Activated naive CD4-positive, alpha-beta T cell treated with anti-CD3 and anti-CD28 coated beads for 36 hours (primary cell): ENCODE data around the gene MGRN1. TPM values are rescaled to one million over a fixed set of nuclear protein-coding genes. Genes with fewer than 3 reads are reported as not detected.
"Not testable (repeated sequence)": the region's sequence is repeated elsewhere in the genome, so short reads cannot be mapped to it uniquely, and the experiment has no call there.

Source experiments
- CTCF ChIA-PET: fragments of 350-600 bp; sonication (Branson Sonifier 250); formaldehyde crosslinking; loops from one replicate; lab custom pipeline; 2021; ENCODE audit warnings: antibody characterized with exemption; lab: Charles Lee
- DNase-seq: peaks from one replicate; pipeline ENCODE4 v3.0.0-alpha.2; 2020
- H3K27ac Mint-ChIP-seq: one replicate; pipeline ENCODE4 v1.8.0; 2021; ENCODE audit warnings: mild to moderate bottlenecking, mixed read lengths
- H3K27me3 Mint-ChIP-seq: one replicate; pipeline ENCODE4 v1.8.0; 2021; ENCODE audit warnings: low read depth, mixed read lengths
- H3K36me3 Mint-ChIP-seq: one replicate; pipeline ENCODE4 v1.8.0; 2021; ENCODE audit warnings: low read depth, mixed read lengths
- H3K4me1 Mint-ChIP-seq: one replicate; pipeline ENCODE4 v1.8.0; 2021; ENCODE audit warnings: low read depth, mixed read lengths
- H3K4me3 Mint-ChIP-seq: one replicate; pipeline ENCODE4 v1.8.0; 2021; ENCODE audit warnings: mild to moderate bottlenecking, moderate library complexity, mixed read lengths
- H3K9me3 Mint-ChIP-seq: one replicate; pipeline ENCODE4 v1.8.0; 2021; ENCODE audit warnings: mixed read lengths
- intact Hi-C: fragments of 100-400 bp; cut with micrococcal nuclease; formaldehyde crosslinking; loops from one replicate; pipeline ENCODE4 v1.15.1; 2023
- total RNA-seq, 2 experiments: library from RNA; stranded (reverse); gene quantifications; one replicate each; pipeline ENCODE4 v1.2.3, GENCODE V29; 2021

The MGRN1 gene
- total RNA-seq, 2 experiments from 2014 or later = 46.3 to 48.8 TPM

GRCh38 chr16:4649744-4650442 lies 25.3 kb downstream of the MGRN1 start:
- no peak overlapping the region for H3K4me3 Mint-ChIP-seq

GRCh38 chr16:4650443-4651074 lies 25.9 kb downstream of the MGRN1 start:
- peaks cover 40% of the 10 kb centered on the region for H3K4me1 Mint-ChIP-seq
- H3K4me3 Mint-ChIP-seq, H3K36me3 Mint-ChIP-seq, H3K27me3 Mint-ChIP-seq, H3K9me3 Mint-ChIP-seq, H3K27ac Mint-ChIP-seq: not testable (repeated sequence)
- DNase-seq = peak; percentile 88
- intact Hi-C loops = loop anchor here (2.0 kb wide), 1 partner anchor 34 kb away; no protein-coding TSS in a partner anchor
- CTCF ChIA-PET = interaction anchor here (0.6 to 1.7 kb wide), 15 partner anchors 8 to 299 kb away, joined by 3 to 8 read pairs (median 4); partner anchors contain the start of gene MGRN1

More at GRCh38 chr16:4649744-4650442, 25.3 kb downstream of the MGRN1 start:
- Mint-ChIP-seq H3K4me1 (peaks cover 45% of the 10 kb centered on the region), H3K36me3 (peaks cover 9% of the 10 kb centered on the region), H3K27ac (no peak overlapping the region), H3K9me3 (no peaks in the 10 kb centered on the region), H3K27me3 (no peaks in the 10 kb centered on the region)
- CTCF ChIA-PET = interaction anchor here (0.6 to 1.7 kb wide), 12 partner anchors 12 to 224 kb away, joined by 3 to 8 read pairs (median 4); partner anchors contain the start of gene MGRN1
- peak; percentile 34 for DNase-seq
- intact Hi-C loops = loop anchor here (2.0 kb wide), 1 partner anchor 33 kb away; no protein-coding TSS in a partner anchor

- H3K4me1 Mint-ChIP-seq = peaks cover 27% of the 10 kb centered on the region
- CTCF ChIA-PET = interaction anchor here (0.5 to 1.3 kb wide), 4 partner anchors 8 to 115 kb away, joined by 3 to 7 read pairs (median 4); no protein-coding TSS in a partner anchor
- intact Hi-C loops = loop anchor here (2.0 kb wide), 1 partner anchor 35 kb away; no protein-coding TSS in a partner anchor
- H3K27ac Mint-ChIP-seq = no peak overlapping the region
- no peak for DNase-seq
- no peak overlapping the region for H3K4me3 Mint-ChIP-seq
- H3K27me3 Mint-ChIP-seq = no peaks in the 10 kb centered on the region
- no peaks in the 10 kb centered on the region for H3K9me3 Mint-ChIP-seq
- H3K36me3 Mint-ChIP-seq = peaks cover 12% of the 10 kb centered on the region
Measured at GRCh38 chr16:4651827-4652226, 27.2 kb downstream of the MGRN1 start.

- no peak for DNase-seq
- intact Hi-C loops = no loop called here
- peaks cover 20% of the 10 kb centered on the region for H3K4me1 Mint-ChIP-seq
- peaks cover 12% of the 10 kb centered on the region for H3K36me3 Mint-ChIP-seq
- no peak overlapping the region for H3K4me3 Mint-ChIP-seq
- no peaks in the 10 kb centered on the region for H3K9me3 Mint-ChIP-seq
- H3K27me3 Mint-ChIP-seq = no peaks in the 10 kb centered on the region
- CTCF ChIA-PET = no interaction called here
- H3K27ac Mint-ChIP-seq = no peak overlapping the region
Measured at GRCh38 chr16:4652561-4652960, 27.9 kb downstream of the MGRN1 start.

GRCh38 chr16:4654011-4654963 lies 29.7 kb downstream of the MGRN1 start:
- H3K36me3 Mint-ChIP-seq = peaks cover 15% of the 10 kb centered on the region
- DNase-seq = no peak
- no peaks in the 10 kb centered on the region for H3K27me3 Mint-ChIP-seq
- intact Hi-C loops = no loop called here
- H3K27ac Mint-ChIP-seq = no peak overlapping the region
- peaks cover 18% of the 10 kb centered on the region for H3K4me1 Mint-ChIP-seq
- no peaks in the 10 kb centered on the region for H3K9me3 Mint-ChIP-seq
- CTCF ChIA-PET = interaction anchor here (1.6 kb wide), 1 partner anchor 10 kb away, joined by 4 read pairs; no protein-coding TSS in a partner anchor
- H3K4me3 Mint-ChIP-seq = no peak overlapping the region

GRCh38 chr16:4654964-4655590 lies 30.5 kb downstream of the MGRN1 start:
- CTCF ChIA-PET = interaction anchor here (0.7 to 1.6 kb wide), 2 partner anchors 9 to 81 kb away, joined by 4 read pairs; no protein-coding TSS in a partner anchor
- no peak for DNase-seq
- Mint-ChIP-seq H3K4me3 (no peak overlapping the region), H3K4me1 (peaks cover 18% of the 10 kb centered on the region), H3K36me3 (peaks cover 17% of the 10 kb centered on the region), H3K27ac (no peak overlapping the region), H3K9me3 (no peaks in the 10 kb centered on the region), H3K27me3 (no peaks in the 10 kb centered on the region)
- intact Hi-C loops = no loop called here

GRCh38 chr16:4655801-4656200 lies 31.2 kb downstream of the MGRN1 start:
- Mint-ChIP-seq H3K4me3 (no peak overlapping the region), H3K4me1 (peaks cover 21% of the 10 kb centered on the region), H3K27ac (no peak overlapping the region), H3K9me3 (no peaks in the 10 kb centered on the region), H3K27me3 (no peaks in the 10 kb centered on the region), H3K36me3 (peaks cover 17% of the 10 kb centered on the region)
- no peak for DNase-seq
- intact Hi-C loops = no loop called here
- CTCF ChIA-PET = interaction anchor here (0.7 kb wide), 1 partner anchor 81 kb away, joined by 4 read pairs; no protein-coding TSS in a partner anchor

GRCh38 chr16:4656221-4656620 lies 31.6 kb downstream of the MGRN1 start:
- Mint-ChIP-seq H3K27me3 (no peaks in the 10 kb centered on the region), H3K27ac (no peak overlapping the region), H3K9me3 (no peaks in the 10 kb centered on the region), H3K4me3 (no peak overlapping the region), H3K4me1 (peaks cover 26% of the 10 kb centered on the region), H3K36me3 (peaks cover 17% of the 10 kb centered on the region)
- CTCF ChIA-PET = no interaction called here
- no peak for DNase-seq
- intact Hi-C loops = no loop called here

- no peak overlapping the region for H3K4me3 Mint-ChIP-seq
- DNase-seq = no peak
- H3K4me1 Mint-ChIP-seq = peaks cover 33% of the 10 kb centered on the region
- CTCF ChIA-PET = no interaction called here
- H3K27ac Mint-ChIP-seq = no peak overlapping the region
- H3K9me3 Mint-ChIP-seq = no peaks in the 10 kb centered on the region
- H3K27me3 Mint-ChIP-seq = no peaks in the 10 kb centered on the region
- peaks cover 16% of the 10 kb centered on the region for H3K36me3 Mint-ChIP-seq
- intact Hi-C loops = no loop called here
Measured at GRCh38 chr16:4656695-4657686, 32.4 kb downstream of the MGRN1 start.

- Mint-ChIP-seq H3K27me3 (no peaks in the 10 kb centered on the region), H3K4me1 (peaks cover 57% of the 10 kb centered on the region), H3K9me3 (no peaks in the 10 kb centered on the region), H3K4me3 (no peak overlapping the region), H3K36me3 (peaks cover 19% of the 10 kb centered on the region), H3K27ac (no peak overlapping the region)
- no peak for DNase-seq
- CTCF ChIA-PET = interaction anchor here (0.9 to 1.2 kb wide), 2 partner anchors 8 to 34 kb away, joined by 4 to 6 read pairs; no protein-coding TSS in a partner anchor
- intact Hi-C loops = loop anchor here (2.0 kb wide), 1 partner anchor 17 kb away; no protein-coding TSS in a partner anchor
Measured at GRCh38 chr16:4659363-4660353, 35.0 kb downstream of the MGRN1 start.
